Measurements from ENCODE around the gene NELFCD.
"Not testable (repeated sequence)": the region's sequence is repeated elsewhere in the genome, so short reads cannot be mapped to it uniquely, and the experiment has no call there.

Gene NELFCD

GRCh38 chr20:59027741-59028320, 46.8 kb downstream of the NELFCD start:
- DNase-seq: no peak

DNA sequence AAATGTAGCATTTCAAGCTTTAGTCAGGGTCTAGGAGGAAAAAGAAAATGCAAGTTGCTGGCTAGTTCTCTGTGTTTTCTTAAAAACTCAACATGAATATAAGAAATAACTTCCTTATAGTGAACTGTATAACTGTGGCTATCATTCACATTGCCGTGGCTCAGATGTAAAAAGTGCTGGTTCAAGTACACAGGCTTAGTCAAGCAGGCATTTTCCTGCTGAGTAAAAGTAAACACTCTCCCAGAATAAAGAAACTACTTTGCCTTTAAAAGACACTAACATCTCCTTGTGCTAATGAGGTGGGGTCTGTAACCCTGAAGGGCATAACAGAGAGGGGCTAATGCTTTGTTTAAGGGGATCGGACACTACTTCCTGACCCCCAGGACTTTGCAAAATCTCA, 47.8 kb downstream of the NELFCD start:
- DNase-seq: no peak

DNA sequence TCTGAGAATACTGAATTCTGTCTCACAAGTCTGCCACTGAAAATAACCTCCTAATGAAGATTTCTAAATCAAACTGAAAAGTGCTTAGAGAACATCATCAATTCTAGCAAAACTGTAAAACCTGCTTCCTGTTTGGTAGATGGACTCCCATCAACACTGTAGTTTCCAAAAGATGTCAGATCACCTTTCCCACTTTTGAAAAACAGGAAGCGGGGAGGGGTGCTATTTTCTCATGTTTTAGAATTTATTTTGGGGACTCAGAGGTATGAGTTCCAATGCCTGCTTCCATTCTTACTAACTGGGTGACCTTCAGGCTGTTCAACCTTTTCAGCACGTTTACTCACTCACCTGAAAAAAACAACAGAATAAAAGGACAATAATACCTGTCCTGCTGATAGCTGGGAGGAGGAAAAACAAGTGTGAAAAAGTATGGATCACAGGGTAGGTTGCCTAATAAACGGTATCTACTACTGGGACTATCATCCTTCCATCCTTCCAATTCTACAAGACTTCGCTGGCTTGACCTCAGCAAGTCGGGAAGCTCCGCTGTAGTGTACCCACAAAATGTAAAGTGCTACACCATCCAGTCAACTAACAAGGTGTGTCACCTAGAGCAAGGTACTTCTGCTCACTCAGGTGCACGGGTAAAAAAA, 50.0 kb downstream of the NELFCD start:
- DNase-seq: no peak

GRCh38 chr20:59031564-59032022, 50.5 kb downstream of the NELFCD start:
- no peak for DNase-seq

GRCh38 chr20:59032023-59032712, 51.1 kb downstream of the NELFCD start, which contains the start of gene ATP5F1E:
Gene ATP5F1E, minus strand, starts transcription at chr20:59032335. Its CDS starts 84 bp downstream, at chr20:59032251.
- peak; percentile 93 for DNase-seq

- peak; percentile 79 for DNase-seq
Observed at GRCh38 chr20:59032713-59033059, 51.6 kb downstream of the NELFCD start.

- DNase-seq: no peak
Observed at GRCh38 chr20:59033093-59033492, 52.0 kb downstream of the NELFCD start.

DNA sequence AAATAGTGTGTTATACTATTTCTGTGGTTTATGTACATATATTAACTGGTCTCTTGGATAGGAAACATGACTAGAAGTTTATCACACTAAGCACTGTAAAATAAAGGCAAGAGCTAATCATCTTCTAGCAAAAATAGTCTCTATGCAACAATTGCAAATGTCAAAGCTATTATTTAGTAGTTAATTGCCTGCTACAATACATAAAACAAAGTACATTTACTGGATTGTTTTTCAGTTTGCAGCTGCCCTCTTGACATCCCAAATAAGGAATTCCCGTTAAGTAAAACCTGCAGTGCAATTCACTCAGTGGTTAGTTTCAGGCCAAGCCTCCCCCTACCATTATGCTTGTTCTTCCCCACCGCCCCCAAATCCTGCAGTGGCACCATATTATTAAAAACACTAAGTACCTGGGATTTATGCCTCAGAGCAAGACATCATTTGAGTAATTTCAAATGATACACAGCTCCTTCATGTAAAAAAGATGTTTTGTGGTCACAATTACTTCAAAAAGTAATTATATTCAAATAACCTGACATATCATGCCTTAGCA, 52.6 kb downstream of the NELFCD start:
- DNase-seq: no peak

DNA sequence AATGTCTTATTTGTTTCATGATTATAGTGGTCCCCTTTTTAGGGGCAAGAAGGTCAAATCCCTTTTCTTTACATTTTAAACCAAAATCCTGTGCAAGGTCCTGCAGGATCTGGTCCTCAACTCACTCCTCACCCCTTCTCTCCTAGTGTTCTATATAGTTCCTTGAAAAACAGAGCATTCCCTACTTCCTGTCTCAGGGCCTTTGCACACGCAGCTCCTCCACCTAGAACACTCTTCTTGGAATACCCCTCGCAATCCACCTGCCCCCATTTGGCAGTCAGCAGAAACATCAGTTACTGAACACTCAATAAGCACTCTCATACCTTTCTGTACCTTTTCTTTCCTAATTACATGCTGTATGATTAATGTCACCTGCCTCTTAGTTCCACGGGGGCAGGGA, 54.3 kb downstream of the NELFCD start:
- no peak for DNase-seq

GRCh38 chr20:59037386-59037785, 56.3 kb downstream of the NELFCD start:
- no peak for DNase-seq

- DNase-seq: no peak
Observed at GRCh38 chr20:59039233-59039632, 58.2 kb downstream of the NELFCD start.

- no peak for DNase-seq
Observed at GRCh38 chr20:59040667-59041066, 59.6 kb downstream of the NELFCD start.

GRCh38 chr20:59041487-59041886, 60.4 kb downstream of the NELFCD start:
- DNase-seq: not testable (repeated sequence)

DNA sequence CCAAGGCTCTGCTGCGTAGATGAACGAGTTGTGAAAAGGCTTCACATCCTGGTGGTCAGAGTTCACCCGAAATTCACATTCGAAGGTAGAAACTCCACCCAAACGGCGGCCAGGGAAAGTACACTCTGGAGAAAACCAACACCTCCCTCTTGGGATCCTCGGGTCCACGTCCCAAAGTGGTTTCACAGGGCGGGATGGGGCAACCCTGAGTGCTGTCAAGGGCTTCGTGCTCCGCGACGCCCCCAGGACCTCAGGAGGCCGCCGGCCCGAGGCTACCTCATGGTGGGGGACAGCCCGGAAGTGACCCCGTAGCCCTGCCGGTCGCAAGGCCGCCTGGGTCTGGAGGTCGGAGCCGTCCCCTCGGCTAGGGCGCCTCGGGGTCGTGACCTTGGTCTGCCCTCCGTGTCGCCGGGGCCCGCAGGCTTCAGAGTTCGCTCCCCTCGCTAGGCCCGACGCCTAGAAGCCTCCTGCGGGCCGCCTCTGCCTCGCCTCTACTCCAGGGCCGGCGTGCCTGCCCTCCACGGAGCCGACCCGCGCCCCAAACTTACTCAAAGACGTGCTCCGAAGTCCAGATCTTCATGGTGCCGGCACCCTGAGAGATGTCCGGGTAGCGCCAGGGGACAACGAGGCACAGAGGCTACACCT, 61.2 kb downstream of the NELFCD start, which contains the start of gene PRELID3B:
Gene PRELID3B (minus strand): TSS at position 636 of the 645 bp plus-strand sequence. CDS start 56 bp downstream, at position 580.
- DNase-seq: no peak

- peak; percentile 91 for DNase-seq
Observed at GRCh38 chr20:59042796-59043631, 62.0 kb downstream of the NELFCD start.

- no peak for DNase-seq
Observed at GRCh38 chr20:59043698-59044097, 62.6 kb downstream of the NELFCD start.

GRCh38 chr20:59044295-59044694, 63.2 kb downstream of the NELFCD start:
- no peak for DNase-seq

All from NCI-H526 treated with DMSO at 0.1 percent for 48 hours (cell line).